HAP-1 (cell line): ENCODE measurements around the gene UGT1A8.

Experiments used
- DNase-seq, 2 experiments: peaks; one replicate each; pipeline ENCODE4 v3.0.0-alpha.2; 2016 to 2020; ENCODE audit warnings: low spot score in 2 of 2
- H3K27me3 ChIP-seq: fragments of 250-450 bp; sonication (Bioruptor Pico); 2 replicates; pipeline ENCODE4 v1.5.1; 2020; ENCODE audit warnings: low read depth, mild to moderate bottlenecking, moderate library complexity
- H3K36me3 ChIP-seq: fragments of 250-450 bp; sonication (Bioruptor Pico); replicated peaks from 2 replicates; pipeline ENCODE4 v1.5.1; 2020; ENCODE audit warnings: mild to moderate bottlenecking
- H3K4me1 ChIP-seq: fragments of 250-450 bp; sonication (Bioruptor Pico); 2 replicates; pipeline ENCODE4 v1.5.1; 2020; ENCODE audit warnings: mild to moderate bottlenecking
- H3K4me3 ChIP-seq: fragments of 250-450 bp; sonication (Bioruptor Pico); 2 replicates; pipeline ENCODE4 v1.5.1; 2020; ENCODE audit warnings: mild to moderate bottlenecking, moderate library complexity
- H3K9me3 ChIP-seq: fragments of 250-450 bp; sonication (Bioruptor Pico); 2 replicates; pipeline ENCODE4 v1.5.1; 2020; ENCODE audit warnings: mild to moderate bottlenecking, moderate library complexity
- in situ Hi-C: fragments of 300-500 bp; cut with MboI; formaldehyde crosslinking; loops from 3 replicates; pipeline ENCODE4 v1.14.3; 2020; ENCODE audit warnings: low sequenced_read_pairs, inconsistent platforms, mixed read lengths

Gene UGT1A8

GRCh38 chr2:233816334-233816733 is 198.9 kb downstream of the UGT1A8 start:
- no peak for DNase-seq
- Histone ChIP-seq H3K9me3 (no peaks in the 10 kb centered on the region), H3K4me1 (no peaks in the 10 kb centered on the region), H3K4me3 (no peak overlapping the region), H3K27me3 (no peaks in the 10 kb centered on the region), H3K36me3 (no peaks in the 10 kb centered on the region)
- in situ Hi-C loops = no loop called here

- in situ Hi-C loops = no loop called here
- no peak for DNase-seq
- Histone ChIP-seq H3K4me1 (no peaks in the 10 kb centered on the region), H3K36me3 (no peaks in the 10 kb centered on the region), H3K9me3 (no peaks in the 10 kb centered on the region), H3K4me3 (no peak overlapping the region), H3K27me3 (no peaks in the 10 kb centered on the region)
These were observed 199.3 kb downstream of the UGT1A8 start for GRCh38 chr2:233816771-233817170.

GRCh38 chr2:233817361-233817911 is 200.0 kb downstream of the UGT1A8 start:
- Histone ChIP-seq H3K36me3 (no peaks in the 10 kb centered on the region), H3K27me3 (no peaks in the 10 kb centered on the region), H3K4me1 (no peaks in the 10 kb centered on the region), H3K9me3 (no peaks in the 10 kb centered on the region), H3K4me3 (no peak overlapping the region)
- peak in 1 of 2 experiments; percentile 2 for DNase-seq
- in situ Hi-C loops = no loop called here

- Histone ChIP-seq H3K4me3 (no peak overlapping the region), H3K27me3 (no peaks in the 10 kb centered on the region), H3K36me3 (no peaks in the 10 kb centered on the region), H3K4me1 (no peaks in the 10 kb centered on the region), H3K9me3 (no peaks in the 10 kb centered on the region)
- peak in 1 of 2 experiments; percentile 3 for DNase-seq
- in situ Hi-C loops = no loop called here
These were observed 200.7 kb downstream of the UGT1A8 start for GRCh38 chr2:233817995-233818638.

- peak in 1 of 2 experiments; percentile 1 for DNase-seq
- Histone ChIP-seq H3K9me3 (no peaks in the 10 kb centered on the region), H3K36me3 (no peaks in the 10 kb centered on the region), H3K4me3 (no peak overlapping the region), H3K4me1 (no peaks in the 10 kb centered on the region), H3K27me3 (no peaks in the 10 kb centered on the region)
- in situ Hi-C loops = no loop called here
These were observed 201.5 kb downstream of the UGT1A8 start for GRCh38 chr2:233818639-233819621.

- no peaks in the 10 kb centered on the region for H3K27me3 ChIP-seq
- H3K36me3 ChIP-seq = no peaks in the 10 kb centered on the region
- H3K4me3 ChIP-seq = no peak overlapping the region
- peak in 1 of 2 experiments; percentile 3 for DNase-seq
- no peaks in the 10 kb centered on the region for H3K9me3 ChIP-seq
- peaks cover 2% of the 10 kb centered on the region; the same call in 1 of the 2 replicates for H3K4me1 ChIP-seq
- in situ Hi-C loops = no loop called here
These were observed 202.7 kb downstream of the UGT1A8 start for GRCh38 chr2:233819884-233820773.

- Histone ChIP-seq H3K9me3 (no peaks in the 10 kb centered on the region), H3K36me3 (no peaks in the 10 kb centered on the region), H3K4me1 (peaks cover 2% of the 10 kb centered on the region; the same call in 1 of the 2 replicates), H3K4me3 (no peak overlapping the region), H3K27me3 (no peaks in the 10 kb centered on the region)
- in situ Hi-C loops = no loop called here
- DNase-seq = peak in 1 of 2 experiments; percentile 5
These were observed 203.3 kb downstream of the UGT1A8 start for GRCh38 chr2:233820774-233821105.

GRCh38 chr2:233821196-233821595 is 203.8 kb downstream of the UGT1A8 start:
- peak in 1 of 2 experiments; percentile 3 for DNase-seq
- H3K4me1 ChIP-seq = peaks cover 2% of the 10 kb centered on the region; the same call in 1 of the 2 replicates
- in situ Hi-C loops = no loop called here
- H3K9me3 ChIP-seq = no peaks in the 10 kb centered on the region
- no peaks in the 10 kb centered on the region for H3K36me3 ChIP-seq
- no peaks in the 10 kb centered on the region for H3K27me3 ChIP-seq
- no peak overlapping the region for H3K4me3 ChIP-seq

- peak in 1 of 2 experiments; percentile 3 for DNase-seq
- Histone ChIP-seq H3K36me3 (no peaks in the 10 kb centered on the region), H3K4me3 (no peak overlapping the region), H3K4me1 (peaks cover 2% of the 10 kb centered on the region; the same call in 1 of the 2 replicates), H3K27me3 (no peaks in the 10 kb centered on the region), H3K9me3 (no peaks in the 10 kb centered on the region)
- in situ Hi-C loops = no loop called here
These were observed 204.3 kb downstream of the UGT1A8 start for GRCh38 chr2:233821709-233822100.

- in situ Hi-C loops = no loop called here
- no peaks in the 10 kb centered on the region for H3K27me3 ChIP-seq
- peak in 1 of 2 experiments; percentile 5 for DNase-seq
- no peak overlapping the region for H3K4me3 ChIP-seq
- H3K36me3 ChIP-seq = no peaks in the 10 kb centered on the region
- peaks cover 2% of the 10 kb centered on the region; the same call in 1 of the 2 replicates for H3K4me1 ChIP-seq
- H3K9me3 ChIP-seq = no peaks in the 10 kb centered on the region
These were observed 204.8 kb downstream of the UGT1A8 start for GRCh38 chr2:233822101-233822771.
